Prostate gland (tissue), 2 donors: Measurements from ENCODE around the gene C10orf143.

ENCODE experiments used
- CTCF ChIP-seq, 4 experiments: fragments of 200-600 bp in 2 of 4; fragments of 450-650 bp in 2 of 4; sonication (generic) in 2 of 4; IDR thresholded peaks; 1 replicate in 3 of 4; 2 replicates in 1 of 4; pipeline ENCODE4 v1.5.1; 2016 to 2019; ENCODE audit warnings: antibody characterized with exemption in 4 of 4, mild to moderate bottlenecking in 2 of 4, moderate library complexity in 2 of 4
- POLR2A ChIP-seq: fragments of 450-650 bp; IDR thresholded peaks from one replicate; pipeline ENCODE4 v1.6.1; 2016; ENCODE audit warnings: antibody characterized with exemption, mild to moderate bottlenecking

GRCh38 chr10:130138479-130138866 lies 27.8 kb upstream of the C10orf143 start:
- no peak for TF ChIP-seq CTCF (IDR thresholded peaks at IDR 0.05)
- no peak for TF ChIP-seq POLR2A
